Endothelial cell of umbilical vein (primary cell): Measurements from ENCODE around the gene IL10. TPM values are rescaled to one million over a fixed set of nuclear protein-coding genes. Genes with fewer than 3 reads are reported as not detected.

ENCODE experiments used
- BruUV-seq: library from RNA; stranded (reverse); fragments of 400-500 nt; replicated peaks from 2 replicates; lab custom pipeline; 2021; lab: Mats Ljungman, UMichigan
- CTCF ChIA-PET: fragments of 300-600, 350-600 bp; sonication (Branson Sonifier 250); formaldehyde crosslinking; loops from one replicate; lab custom pipeline; 2021; ENCODE audit warnings: antibody characterized with exemption, inconsistent platforms; lab: Charles Lee
- POLR2A ChIA-PET: fragments of 300-600, 350-600 bp; sonication (Branson Sonifier 250); formaldehyde crosslinking; loops from one replicate; lab custom pipeline; 2021; ENCODE audit warnings: antibody characterized with exemption, inconsistent platforms; lab: Charles Lee
- DNase-seq: peaks from one replicate; pipeline ENCODE4 v3.0.0-alpha.2; 2011; ENCODE audit warnings: low read depth, low spot score
- FAIRE-seq: peaks from 2 replicates; lab custom pipeline; 2011; peaks lifted over from hg19 to GRCh38; lab: Jason Lieb, UNC
- H2AFZ ChIP-seq: 2 replicates; pipeline ENCODE4 v1.6.0; 2012; ENCODE audit warnings: low read depth, low read length, control low read depth, inconsistent platforms
- H3K27ac ChIP-seq: 2 replicates; pipeline ENCODE4 v1.5.1; 2011; ENCODE audit warnings: low read depth, mild to moderate bottlenecking, control low read depth, low read length, moderate library complexity; ENCODE audit not compliant: insufficient read depth
- H3K27me3 ChIP-seq, 2 experiments: 2 replicates each; pipeline versions ENCODE4 v1.6.0 to v1.6.1; 2011; ENCODE audit warnings: low read length in 2 of 2, mixed read lengths in 1 of 2; ENCODE audit not compliant: control insufficient read depth in 2 of 2, insufficient read depth in 2 of 2
- H3K36me3 ChIP-seq, 2 experiments: 2 replicates in 1 of 2; 3 replicates in 1 of 2; pipeline ENCODE4 v1.5.1; 2011; ENCODE audit warnings: low read length in 2 of 2, mild to moderate bottlenecking in 1 of 2, moderate library complexity in 1 of 2; ENCODE audit not compliant: control insufficient read depth in 2 of 2, insufficient read depth in 2 of 2; ENCODE audit errors: extremely low read depth in 1 of 2
- H3K4me1 ChIP-seq: 3 replicates; pipeline ENCODE4 v1.5.1; 2011; ENCODE audit warnings: mild to moderate bottlenecking, low read length; ENCODE audit not compliant: control insufficient read depth, insufficient read depth; ENCODE audit errors: extremely low read depth
- H3K4me2 ChIP-seq: 2 replicates; pipeline ENCODE4 v1.6.1; 2011; ENCODE audit warnings: low read length, control low read depth, mixed read lengths; ENCODE audit not compliant: insufficient read depth
- H3K4me3 ChIP-seq, 3 experiments: fragments of 200-600 bp in 1 of 3; sonication (generic), shearing (Covaris generic) in 1 of 3; replicated peaks in 1 of 3; 2 replicates each; pipeline ENCODE4 v1.5.1; 2011 to 2016; ENCODE audit warnings: control low read depth in 3 of 3, low read length in 3 of 3, mild to moderate bottlenecking in 2 of 3, inconsistent platforms in 1 of 3, low read depth in 1 of 3, moderate library complexity in 1 of 3; ENCODE audit not compliant: insufficient read depth in 1 of 3
- H3K79me2 ChIP-seq: 2 replicates; pipeline ENCODE4 v1.6.0; 2012; ENCODE audit warnings: low read length, inconsistent platforms; ENCODE audit not compliant: control insufficient read depth, insufficient read depth
- H3K9ac ChIP-seq: replicated peaks from 2 replicates; pipeline ENCODE3; 2011; ENCODE audit warnings: low read length, control low read depth; ENCODE audit not compliant: insufficient read depth; ENCODE audit errors: extremely low read depth
- H3K9me1 ChIP-seq: replicated peaks from 3 replicates; pipeline ENCODE4 v1.6.0; 2011; ENCODE audit warnings: mild to moderate bottlenecking, low read length; ENCODE audit not compliant: control insufficient read depth, insufficient read depth; ENCODE audit errors: extremely low read depth
- H3K9me3 ChIP-seq: replicated peaks from 2 replicates; pipeline ENCODE4 v1.5.1; 2012; ENCODE audit warnings: low read length, inconsistent platforms; ENCODE audit not compliant: control insufficient read depth, insufficient read depth
- H4K20me1 ChIP-seq: replicated peaks from 2 replicates; pipeline ENCODE3; 2011; ENCODE audit warnings: mild to moderate bottlenecking, low read length; ENCODE audit not compliant: control insufficient read depth, insufficient read depth; ENCODE audit errors: extremely low read depth
- EZH2 ChIP-seq: IDR thresholded peaks from 2 replicates; pipeline ENCODE4 v1.6.1; 2012; ENCODE audit warnings: borderline replicate concordance, low read depth, mild to moderate bottlenecking, moderate library complexity, low read length, inconsistent platforms; ENCODE audit not compliant: severe bottlenecking
- FOS ChIP-seq: IDR thresholded peaks from 2 replicates; pipeline ENCODE4 v1.6.1; 2011; ENCODE audit warnings: mild to moderate bottlenecking, low read length, moderate library complexity, borderline replicate concordance; ENCODE audit not compliant: insufficient read depth
- GATA2 ChIP-seq: IDR thresholded peaks from 2 replicates; pipeline ENCODE4 v1.7.0; 2011; ENCODE audit warnings: low read depth, mild to moderate bottlenecking, moderate library complexity, mixed read lengths, low read length; ENCODE audit not compliant: insufficient read length, insufficient read depth
- JUN ChIP-seq: IDR thresholded peaks from 2 replicates; pipeline ENCODE4 v1.6.1; 2011; ENCODE audit warnings: borderline replicate concordance, low read depth; ENCODE audit not compliant: insufficient read length, insufficient read depth
- MYC ChIP-seq: IDR thresholded peaks from one replicate; pipeline ENCODE4 v1.6.1; 2011; ENCODE audit warnings: mild to moderate bottlenecking, low read depth, low read length
- POLR2A ChIP-seq: IDR thresholded peaks from 2 replicates; pipeline ENCODE4 v1.6.1; 2012; ENCODE audit warnings: low read depth, mild to moderate bottlenecking, control low read depth, low read length
- POLR2AphosphoS5 ChIP-seq: IDR thresholded peaks from 2 replicates; pipeline ENCODE4 v1.6.1; 2012; ENCODE audit warnings: low read depth, mild to moderate bottlenecking, control low read depth, low read length, moderate library complexity; ENCODE audit not compliant: insufficient read depth
- dilution Hi-C: fragments of 300-500 bp; cut with MboI; formaldehyde crosslinking; loops from one replicate; pipeline ENCODE4 v1.15.0; 2019; ENCODE audit warnings: low sequenced_read_pairs; ENCODE audit not compliant: extremely low pct_ligation_motif_present
- intact Hi-C: fragments of 100-400 bp; cut with micrococcal nuclease; formaldehyde crosslinking; loops from one replicate; pipeline ENCODE4 v1.10.0; 2022
- polyA plus RNA-seq, 4 experiments: library from polyadenylated mRNA; depleted of rRNA in 3 of 4; stranded (reverse) in 3 of 4; unstranded in 1 of 4; fragments of >200 nt; gene quantifications; 2 replicates each; pipeline versions ENCODE4 v1.2.1 to v1.2.3, GENCODE V29; 2011 to 2012; ENCODE audit warnings: missing spikeins in 1 of 4
- total RNA-seq: library from RNA; stranded (reverse); gene quantifications from 2 replicates; pipeline ENCODE4 v1.2.3, GENCODE V29; 2021
- TF ChIP-seq, protein P1 (sequence below): IDR thresholded peaks from 2 replicates; pipeline ENCODE4 v1.6.1; 2011; ENCODE audit not compliant: insufficient read depth, insufficient read length
- TF ChIP-seq, protein P2 (sequence below), 2 donors: IDR thresholded peaks; 1 replicate in 1 of 2; 2 replicates in 1 of 2; pipeline ENCODE4 v1.5.1; 2011; ENCODE audit warnings: low read length in 2 of 2, mild to moderate bottlenecking in 2 of 2, moderate library complexity in 2 of 2, control low read depth in 1 of 2, inconsistent platforms in 1 of 2, low read depth in 1 of 2; ENCODE audit not compliant: insufficient read depth in 1 of 2; ENCODE audit errors: extremely low read depth in 1 of 2

Gene IL10
- total and polyA plus RNA-seq, 2 donors (not counting 3 experiments of a cell fraction or from before 2014, with no cell fraction given), result not detected

DNA sequence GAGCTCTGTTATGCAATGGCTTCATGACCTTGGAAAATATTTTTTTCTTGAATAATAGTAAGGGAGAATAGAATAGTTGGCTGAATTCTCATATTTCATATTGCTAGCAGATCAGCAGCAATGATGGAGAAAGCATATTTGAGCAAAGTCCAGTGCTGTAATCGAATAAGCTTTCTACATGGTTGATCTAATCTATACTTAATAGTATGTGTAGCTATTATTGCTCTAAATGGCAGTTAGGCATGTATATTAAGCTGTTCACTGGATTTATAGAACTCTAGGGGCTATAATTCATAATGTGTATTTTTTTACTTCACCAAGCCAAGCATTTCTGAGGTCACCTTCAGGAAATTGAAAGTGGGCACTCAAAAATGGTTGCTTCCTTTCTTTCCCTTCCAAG is 11.7 kb downstream of the IL10 start:
- H3K27me3 ChIP-seq, result peaks cover 2 to 6% of the 10 kb centered on the region in 2 experiments
- no peak overlapping the region for H2AFZ ChIP-seq
- H4K20me1 ChIP-seq, result no peaks in the 10 kb centered on the region
- H3K9ac ChIP-seq, result no peak overlapping the region
- H3K27ac ChIP-seq, result no peak overlapping the region
- no peak overlapping the region for H3K4me2 ChIP-seq
- DNase-seq (no peak), FAIRE-seq (no peak)
- no peaks in the 10 kb centered on the region for H3K36me3 ChIP-seq
- H3K9me1 ChIP-seq, result no peaks in the 10 kb centered on the region
- ChIA-PET POLR2A (no interaction called here), CTCF (interaction anchor here (0.6 kb wide), 1 partner anchor 94 kb away, joined by 4 read pairs; no protein-coding TSS in a partner anchor)
- H3K9me3 ChIP-seq, result no peaks in the 10 kb centered on the region
- H3K4me1 ChIP-seq, result no peaks in the 10 kb centered on the region
- intact Hi-C loops, result no loop called here
- H3K79me2 ChIP-seq, result no peaks in the 10 kb centered on the region
- H3K4me3 ChIP-seq, result no peak overlapping the region
- TF ChIP-seq, protein P1, sequence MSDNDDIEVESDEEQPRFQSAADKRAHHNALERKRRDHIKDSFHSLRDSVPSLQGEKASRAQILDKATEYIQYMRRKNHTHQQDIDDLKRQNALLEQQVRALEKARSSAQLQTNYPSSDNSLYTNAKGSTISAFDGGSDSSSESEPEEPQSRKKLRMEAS, result no peak
- TF ChIP-seq POLR2A, result no peak
- TF ChIP-seq EZH2, result no peak
- TF ChIP-seq FOS, result no peak
- no peak for TF ChIP-seq JUN
- no TSS peak for BruUV-seq
- dilution Hi-C loops, result no loop called here

DNA sequence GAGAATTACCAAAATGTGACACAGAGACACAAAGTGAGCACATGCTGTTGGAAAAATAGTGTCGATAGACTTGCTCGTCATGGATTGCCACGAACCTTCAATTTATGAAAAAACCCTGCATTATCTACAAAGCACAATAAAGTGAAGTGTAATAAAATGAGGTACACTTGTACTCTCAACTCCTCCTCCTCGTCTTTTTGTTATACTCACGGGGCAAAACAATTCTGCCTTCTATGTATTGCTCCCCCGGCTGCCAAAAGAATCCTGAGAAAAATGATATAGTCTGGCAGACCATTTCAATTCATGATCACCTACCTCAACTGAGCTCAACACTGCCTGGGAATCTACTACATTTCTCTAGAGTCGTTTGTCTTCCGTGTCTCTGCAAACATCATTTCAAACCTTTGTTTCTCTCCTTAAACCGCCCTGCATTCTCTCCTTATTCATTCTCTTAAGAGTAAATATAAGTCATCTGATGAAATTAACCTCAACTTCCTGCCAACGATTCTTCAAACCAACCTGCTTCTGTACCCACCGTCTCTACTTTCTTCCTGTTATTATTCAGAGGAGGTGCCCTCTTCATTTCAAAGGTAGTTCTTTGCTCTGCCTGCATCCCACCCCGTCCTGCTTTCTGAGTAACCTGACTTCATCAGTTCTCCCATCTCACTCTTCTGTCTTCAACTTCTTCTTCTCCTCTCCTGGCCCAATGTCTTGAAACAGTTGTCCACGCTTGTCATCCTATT is 14.6 kb downstream of the IL10 start:
- Histone ChIP-seq H4K20me1 (no peaks in the 10 kb centered on the region), H2AFZ (no peak overlapping the region), H3K27me3 (peaks cover 2 to 12% of the 10 kb centered on the region in 2 experiments), H3K79me2 (no peaks in the 10 kb centered on the region), H3K36me3 (no peaks in the 10 kb centered on the region), H3K9me1 (no peaks in the 10 kb centered on the region), H3K4me2 (no peak overlapping the region), H3K9ac (no peak overlapping the region), H3K9me3 (no peaks in the 10 kb centered on the region), H3K4me3 (no peak overlapping the region), H3K27ac (no peak overlapping the region), H3K4me1 (no peaks in the 10 kb centered on the region)
- BruUV-seq, result no TSS peak
- FAIRE-seq, result no peak
- POLR2A ChIA-PET, result no interaction called here
- TF ChIP-seq POLR2A, result no peak
- TF ChIP-seq, protein P2, sequence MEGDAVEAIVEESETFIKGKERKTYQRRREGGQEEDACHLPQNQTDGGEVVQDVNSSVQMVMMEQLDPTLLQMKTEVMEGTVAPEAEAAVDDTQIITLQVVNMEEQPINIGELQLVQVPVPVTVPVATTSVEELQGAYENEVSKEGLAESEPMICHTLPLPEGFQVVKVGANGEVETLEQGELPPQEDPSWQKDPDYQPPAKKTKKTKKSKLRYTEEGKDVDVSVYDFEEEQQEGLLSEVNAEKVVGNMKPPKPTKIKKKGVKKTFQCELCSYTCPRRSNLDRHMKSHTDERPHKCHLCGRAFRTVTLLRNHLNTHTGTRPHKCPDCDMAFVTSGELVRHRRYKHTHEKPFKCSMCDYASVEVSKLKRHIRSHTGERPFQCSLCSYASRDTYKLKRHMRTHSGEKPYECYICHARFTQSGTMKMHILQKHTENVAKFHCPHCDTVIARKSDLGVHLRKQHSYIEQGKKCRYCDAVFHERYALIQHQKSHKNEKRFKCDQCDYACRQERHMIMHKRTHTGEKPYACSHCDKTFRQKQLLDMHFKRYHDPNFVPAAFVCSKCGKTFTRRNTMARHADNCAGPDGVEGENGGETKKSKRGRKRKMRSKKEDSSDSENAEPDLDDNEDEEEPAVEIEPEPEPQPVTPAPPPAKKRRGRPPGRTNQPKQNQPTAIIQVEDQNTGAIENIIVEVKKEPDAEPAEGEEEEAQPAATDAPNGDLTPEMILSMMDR (IDR thresholded peaks at IDR 0.05; ENCODE audit: extremely low read depth in 1 of 2, insufficient read depth in 1 of 2, low read depth in 1 of 2, low read length in 2 of 2), result no peak
- TF ChIP-seq POLR2AphosphoS5, result no peak
- TF ChIP-seq, protein P1, result no peak
- no peak for TF ChIP-seq EZH2
- no peak for TF ChIP-seq JUN
- TF ChIP-seq MYC, result no peak
- no peak for TF ChIP-seq FOS
- no peak for TF ChIP-seq GATA2
- intact Hi-C loops (no loop called here), dilution Hi-C loops (no loop called here)
- CTCF ChIA-PET, result no interaction called here
- DNase-seq, result no peak
